Renal cortical epithelial cell (primary cell): ENCODE measurements around the gene LNX1. TPM values are rescaled to one million over a fixed set of nuclear protein-coding genes. Genes with fewer than 3 reads are reported as not detected.

Source experiments
- DNase-seq: peaks from one replicate; pipeline ENCODE4 v3.0.0-alpha.2; 2011; ENCODE audit warnings: low read depth
- total RNA-seq: library from RNA; depleted of rRNA; stranded (reverse); fragments of >200 nt; gene quantifications from 2 replicates; pipeline ENCODE4 v1.2.3, GENCODE V29; 2014

The LNX1 gene
- total RNA-seq, 1 donor from 2014 or later = 6.4 TPM

DNA sequence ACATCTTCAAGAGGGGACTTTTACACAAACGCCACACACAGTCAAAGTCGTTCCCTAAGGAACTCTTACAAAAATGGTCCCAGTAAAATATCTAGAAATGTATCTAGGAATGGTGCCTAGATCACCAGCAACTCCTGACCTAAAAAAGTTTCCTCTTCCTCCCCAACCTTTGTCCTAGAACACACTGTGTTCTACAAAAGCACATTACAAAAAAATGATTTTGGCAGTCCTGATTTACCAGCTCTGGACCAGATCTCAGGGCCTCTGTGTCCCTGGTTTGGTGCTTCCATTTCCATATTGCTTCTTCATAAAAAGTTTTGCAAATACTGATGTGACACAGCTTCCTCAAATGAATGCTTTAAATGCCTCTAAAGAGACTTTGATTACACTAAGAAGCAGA lies 55.0 kb downstream of the LNX1 start:
- no peak for DNase-seq

DNA sequence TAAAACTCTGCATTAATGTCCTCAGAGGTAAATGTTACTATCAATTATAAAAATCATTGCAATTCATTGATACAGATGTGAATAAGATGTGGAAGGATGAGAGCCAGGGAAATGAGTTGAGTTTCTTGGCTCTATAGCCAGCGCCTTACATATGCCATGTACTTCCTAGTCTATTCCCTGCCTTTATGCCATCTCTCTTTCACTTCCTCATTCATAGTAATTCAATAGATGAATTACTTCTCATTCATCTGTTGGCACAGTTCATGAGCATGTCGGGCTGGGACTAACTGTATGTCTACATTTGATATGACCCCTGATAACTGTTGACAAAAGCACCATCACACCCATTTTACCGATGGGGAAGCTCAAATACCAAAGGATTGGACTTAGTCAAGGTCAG lies 55.7 kb downstream of the LNX1 start:
- no peak for DNase-seq

DNA sequence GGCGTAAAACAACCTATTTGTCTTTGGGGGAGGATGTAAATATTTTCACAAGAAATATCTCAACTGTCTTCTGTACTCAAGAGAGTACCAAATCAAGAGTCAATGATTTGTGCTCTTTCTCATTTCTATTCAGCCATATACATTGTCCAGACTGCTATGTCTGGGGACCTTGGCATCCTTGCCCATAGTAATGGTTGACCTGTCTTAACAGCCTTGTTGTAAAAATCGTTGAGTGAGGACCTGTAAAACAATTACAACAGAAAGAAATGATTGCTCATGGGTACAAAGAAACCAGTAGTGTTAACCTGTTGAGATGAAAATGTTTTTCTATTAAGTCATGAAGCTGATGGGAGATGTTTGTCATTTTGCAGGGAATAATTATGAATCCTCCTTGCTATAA lies 56.6 kb downstream of the LNX1 start:
- DNase-seq = no peak

DNA sequence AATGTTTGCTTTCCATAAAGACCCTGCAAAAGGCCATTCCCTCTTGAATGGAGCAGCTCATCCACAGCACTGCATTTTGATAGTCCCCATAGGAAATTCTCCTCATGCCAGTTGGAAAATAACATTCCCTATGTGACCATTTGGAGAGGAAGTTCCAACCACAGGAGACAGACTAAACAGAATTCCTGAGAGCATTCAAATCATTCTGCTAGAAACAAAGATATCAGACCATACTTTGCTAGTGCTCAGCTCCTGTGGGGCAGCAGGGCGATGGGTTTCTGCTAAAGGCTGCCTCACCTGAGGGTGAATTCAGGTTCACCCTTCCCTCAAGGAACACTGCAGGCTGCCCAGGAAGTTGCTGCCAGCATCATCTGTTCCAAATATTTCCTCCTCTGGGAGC lies 58.8 kb downstream of the LNX1 start:
- DNase-seq = no peak

DNA sequence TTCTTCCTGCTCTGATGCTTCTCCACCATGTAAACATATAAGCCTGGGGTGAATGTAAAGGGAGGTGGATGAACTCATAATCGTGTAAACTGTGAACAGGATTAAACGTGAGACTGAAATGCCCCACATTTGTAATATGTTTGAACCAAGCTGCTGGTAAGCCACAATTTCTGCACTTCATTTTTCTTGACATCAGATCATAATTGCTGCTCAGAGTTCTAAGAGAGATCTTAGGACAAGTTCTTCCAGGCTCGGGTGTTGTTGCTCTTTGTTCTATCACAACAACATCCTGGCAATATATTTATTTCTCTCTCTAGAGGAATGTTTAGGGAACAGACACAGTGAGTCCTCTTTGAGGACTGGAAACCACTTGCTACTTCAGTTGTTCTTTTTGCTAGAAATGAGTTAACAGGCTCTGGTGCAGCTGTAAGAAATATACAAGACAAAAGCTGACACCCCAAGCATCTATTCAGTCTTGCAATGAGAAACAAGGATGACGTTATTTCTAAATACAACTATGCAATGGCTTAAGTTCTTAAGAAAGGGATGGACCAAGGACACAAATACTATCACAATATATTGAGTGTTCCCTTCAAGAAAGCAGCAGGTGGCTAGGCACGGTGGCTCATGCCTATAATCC lies 59.6 kb downstream of the LNX1 start:
- no peak for DNase-seq

DNA sequence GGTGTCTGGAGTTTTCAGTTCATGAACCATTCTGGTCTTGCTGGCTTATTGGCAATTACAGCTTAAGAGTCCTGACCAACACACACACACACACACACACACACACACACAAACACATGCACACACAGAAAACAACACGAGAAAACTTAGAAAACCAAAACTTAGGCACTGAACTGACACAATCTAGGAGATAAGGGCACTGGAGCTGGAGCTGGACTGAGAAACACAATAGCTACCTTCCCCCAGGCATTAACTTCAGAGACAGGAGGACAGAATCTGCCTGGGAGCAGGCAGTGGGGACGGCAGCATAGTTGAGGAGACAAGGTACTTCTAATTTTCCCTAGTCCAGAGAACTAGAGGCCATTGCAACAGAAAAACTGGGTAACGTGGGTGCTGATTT lies 62.3 kb downstream of the LNX1 start:
- DNase-seq = no peak

DNA sequence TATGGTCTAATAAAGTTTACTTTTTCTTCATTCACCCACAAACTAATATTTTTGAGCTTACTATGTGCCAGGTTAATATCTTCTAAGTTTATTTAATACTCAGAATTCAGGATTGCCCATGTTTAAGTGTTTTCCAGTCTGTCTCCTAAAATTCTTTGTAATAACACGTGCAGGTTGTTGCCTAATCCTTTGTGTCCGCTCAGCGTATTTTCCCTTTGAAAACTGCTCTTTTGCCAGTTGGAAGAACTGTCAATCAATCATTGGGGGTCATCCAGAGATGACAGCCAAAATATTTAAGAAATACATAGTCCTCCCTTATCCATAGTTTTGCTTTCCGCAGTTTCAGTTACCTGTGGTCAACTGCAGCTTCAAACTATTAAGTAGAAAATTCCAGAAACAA lies 63.4 kb downstream of the LNX1 start:
- no peak for DNase-seq

DNA sequence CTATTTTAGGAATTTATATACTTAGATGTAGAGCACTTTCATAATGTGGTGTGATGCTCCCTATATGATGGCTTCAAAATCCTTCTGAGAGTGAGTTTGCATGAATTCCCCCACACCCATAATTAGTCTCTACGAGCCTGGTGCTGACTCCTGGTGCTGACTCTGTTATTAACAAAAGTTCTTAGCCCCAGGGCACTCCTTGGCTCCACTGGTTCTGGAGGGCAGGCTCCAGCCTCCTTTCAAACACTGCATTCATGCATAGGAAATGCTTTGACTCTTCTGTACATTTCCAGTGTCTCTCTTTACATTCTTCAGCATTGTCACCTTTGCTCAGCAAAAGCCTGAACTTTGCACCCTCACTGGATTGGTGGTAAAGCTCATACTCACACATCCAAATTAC lies 64.0 kb downstream of the LNX1 start:
- no peak for DNase-seq

DNA sequence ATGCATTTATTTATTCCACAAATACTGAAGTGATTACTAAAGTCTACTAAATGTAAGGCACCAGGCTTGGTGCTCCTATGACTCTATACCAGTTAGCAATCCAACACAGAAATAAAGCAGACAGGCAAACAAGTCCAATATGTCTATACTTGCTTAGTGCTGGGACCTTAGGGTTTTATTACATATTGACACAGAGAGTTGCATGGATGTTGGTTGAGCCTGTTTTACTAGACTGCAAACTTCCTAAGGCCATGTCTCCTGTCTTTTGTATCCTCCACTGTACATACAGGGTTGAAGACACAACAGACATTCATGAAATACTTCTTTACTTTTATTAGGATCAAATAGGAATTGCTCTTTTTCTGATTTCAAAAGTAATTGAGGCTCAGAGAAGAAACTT lies 69.0 kb downstream of the LNX1 start:
- DNase-seq = no peak

DNA sequence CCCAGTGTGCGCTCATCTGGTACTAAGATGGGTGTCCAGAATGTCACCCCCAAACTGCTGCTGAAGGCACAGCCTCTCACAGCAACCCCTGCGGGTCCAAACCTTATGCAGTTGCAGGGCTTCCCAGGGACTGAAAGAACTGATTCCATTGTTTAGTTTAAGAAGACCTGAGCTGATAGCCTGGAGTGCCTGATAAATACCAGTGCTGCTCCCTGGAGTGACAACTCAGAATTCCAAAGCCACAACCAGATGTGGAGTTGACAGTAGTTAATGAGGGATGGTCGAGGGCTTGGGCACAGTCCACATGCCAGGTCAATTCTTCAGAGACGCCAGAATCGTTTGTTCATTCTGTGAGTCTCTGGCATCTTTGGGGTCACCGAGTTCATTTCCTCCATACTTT lies 71.2 kb downstream of the LNX1 start:
- no peak for DNase-seq

DNA sequence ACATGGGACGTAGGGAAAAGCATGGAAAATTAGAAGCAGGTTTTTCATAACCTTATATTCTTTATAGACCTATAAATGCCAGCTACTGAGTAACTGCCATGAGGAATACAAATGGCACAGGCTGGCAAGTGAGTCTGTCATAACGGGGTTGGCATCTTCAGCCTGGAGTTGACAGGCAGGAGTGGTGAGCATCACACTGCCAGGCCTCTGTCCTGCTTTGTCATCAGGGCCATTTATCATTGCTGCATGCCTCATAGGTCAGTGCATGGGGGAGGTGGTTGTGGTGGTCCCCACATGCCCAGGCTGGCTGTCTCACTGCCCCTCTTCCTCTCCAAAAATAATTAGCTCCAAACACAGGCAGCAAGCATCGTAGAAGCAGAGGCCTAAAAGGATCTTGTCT lies 72.5 kb downstream of the LNX1 start:
- no peak for DNase-seq

DNA sequence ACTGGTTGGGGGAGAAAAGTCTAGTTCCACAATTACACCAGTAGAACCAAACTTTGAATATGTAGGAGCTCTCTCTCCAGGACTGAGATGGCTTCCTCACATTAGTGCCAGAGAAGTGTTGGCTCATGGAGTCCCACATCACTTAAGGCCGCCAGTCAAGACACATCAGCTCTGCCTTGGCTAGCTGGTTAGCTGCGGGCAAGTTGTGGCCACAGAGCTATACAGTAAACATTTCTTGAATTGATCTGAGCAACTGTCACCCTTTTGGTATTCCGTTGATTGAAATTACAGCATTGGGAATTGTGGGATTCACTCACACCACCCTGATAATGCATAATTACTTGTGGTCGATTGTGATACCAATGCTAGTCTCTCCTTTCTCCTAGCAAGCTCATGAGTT lies 76.2 kb downstream of the LNX1 start:
- DNase-seq = no peak

DNA sequence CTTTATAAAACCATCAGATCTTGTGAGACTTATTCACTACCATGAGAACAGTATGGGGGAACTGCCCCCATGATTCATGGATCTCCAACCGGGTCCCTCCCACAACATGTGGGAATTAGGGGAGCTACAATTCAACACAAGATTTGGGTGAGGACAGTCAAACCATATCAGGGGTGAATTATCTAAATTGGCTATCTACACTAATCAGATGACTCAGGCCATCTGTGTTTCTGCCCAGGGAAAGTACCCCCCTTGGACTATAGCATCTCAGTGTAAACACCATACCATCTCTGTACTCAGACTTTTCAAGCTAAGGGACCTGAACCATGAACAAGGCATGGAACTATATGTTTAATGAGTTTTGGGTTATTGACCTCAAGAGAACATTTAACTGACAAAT lies 76.8 kb downstream of the LNX1 start:
- DNase-seq = no peak

DNA sequence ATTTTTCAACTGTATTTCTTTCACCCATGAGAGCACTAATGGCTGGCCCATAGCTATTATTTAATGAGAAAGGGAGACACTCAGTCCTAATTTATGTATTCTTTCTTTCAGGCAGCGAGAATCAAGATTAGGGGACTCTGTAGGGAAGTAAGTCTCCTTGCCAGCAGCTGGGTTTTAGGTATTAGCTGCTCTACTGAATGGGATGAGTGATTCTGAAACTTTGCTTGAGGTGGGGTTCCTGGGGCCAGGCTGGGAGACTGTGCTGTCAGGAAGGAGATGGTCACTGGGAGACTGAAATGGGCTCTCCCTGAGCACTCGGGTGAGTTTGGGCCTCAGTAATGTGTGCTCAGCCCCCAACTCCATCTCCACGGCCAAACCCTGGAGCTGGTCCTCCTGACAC lies 78.7 kb downstream of the LNX1 start:
- no peak for DNase-seq

DNA sequence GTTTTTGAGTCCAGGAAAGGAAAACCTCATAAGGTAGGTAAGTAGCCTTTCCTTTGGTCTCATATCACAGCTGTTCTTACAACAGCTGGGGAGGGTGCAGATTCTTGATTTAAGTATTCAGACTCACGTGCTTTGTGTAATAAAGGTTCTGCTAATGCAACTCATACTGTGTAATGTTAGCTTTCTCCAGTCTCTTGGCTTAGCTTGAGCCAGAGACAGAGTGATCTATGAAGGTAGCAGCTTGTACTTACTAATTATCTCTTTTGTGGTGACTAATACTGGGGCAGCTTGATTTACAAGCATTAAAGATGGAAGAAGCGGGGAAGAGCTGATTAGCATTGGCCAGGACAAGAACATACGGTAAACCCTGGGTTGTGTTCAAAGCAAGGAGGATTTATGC lies 80.3 kb downstream of the LNX1 start:
- DNase-seq = no peak

DNA sequence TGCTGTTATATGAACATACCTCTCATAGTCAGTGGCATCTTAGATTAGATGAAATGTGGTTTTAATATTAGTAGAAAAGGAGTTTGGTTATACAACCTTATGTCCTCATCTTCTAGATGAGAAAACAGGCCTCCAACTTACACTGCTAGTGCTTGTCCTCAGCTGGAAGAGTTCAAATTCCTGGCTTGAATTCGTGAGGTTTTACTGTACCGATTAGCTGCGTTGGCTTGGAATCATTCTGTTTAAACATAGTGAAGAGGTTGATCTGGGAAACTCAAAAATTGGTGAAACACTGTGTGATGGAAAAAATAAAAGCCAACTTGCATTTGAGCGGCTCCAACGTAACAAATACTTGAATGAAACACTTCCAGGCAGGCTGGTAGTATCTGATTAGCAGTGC lies 81.0 kb downstream of the LNX1 start:
- DNase-seq = no peak

DNA sequence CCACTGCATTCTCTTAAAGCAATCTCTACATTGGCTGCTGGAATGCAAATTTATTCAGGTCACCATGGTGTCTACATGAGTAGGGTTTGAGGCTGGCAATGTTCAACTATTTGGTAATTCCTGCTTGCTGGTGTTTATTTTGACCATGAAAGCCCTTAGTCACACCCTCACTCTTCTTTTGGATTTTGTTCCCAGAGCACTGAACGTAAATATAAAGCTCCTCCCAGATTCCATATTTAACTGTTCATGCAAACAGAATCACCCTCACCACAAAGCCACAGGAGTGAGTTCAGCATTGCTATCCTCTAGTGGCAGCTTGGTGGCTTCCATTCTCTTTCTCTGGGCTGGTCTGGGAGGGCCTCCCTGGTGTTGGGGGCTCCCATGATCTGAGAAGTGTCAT lies 82.8 kb downstream of the LNX1 start:
- peak; percentile 91 for DNase-seq

DNA sequence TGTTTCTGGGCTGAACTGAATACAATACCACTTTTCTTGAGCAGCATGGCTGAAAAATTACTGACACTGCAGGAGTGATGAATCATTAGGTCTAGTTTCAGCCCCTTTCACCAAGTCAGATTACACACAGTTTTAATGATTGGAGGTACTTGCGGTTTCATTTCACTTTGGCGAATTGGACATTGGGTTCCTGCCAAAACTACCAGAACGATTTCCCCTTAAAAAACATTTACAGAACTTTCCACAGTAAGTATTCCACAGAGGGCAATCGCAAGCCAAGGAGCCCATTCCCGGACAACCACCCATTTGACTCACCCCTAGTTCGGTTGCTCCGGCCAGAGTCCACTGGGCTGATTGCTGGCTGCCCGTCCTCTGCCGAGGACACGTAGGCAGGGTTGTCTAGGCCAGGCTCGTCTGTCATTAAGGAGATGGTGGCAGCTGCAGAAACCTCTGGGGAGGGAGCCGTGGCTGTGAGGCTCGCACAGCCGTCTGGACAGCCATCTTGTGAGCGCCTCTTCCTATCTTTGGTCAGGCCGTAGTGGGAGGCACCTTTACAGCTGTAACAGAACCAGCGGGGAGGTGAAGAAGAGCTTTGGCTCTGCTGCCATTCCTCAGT lies 83.5 kb downstream of the LNX1 start:
- peak; percentile 96 for DNase-seq

DNA sequence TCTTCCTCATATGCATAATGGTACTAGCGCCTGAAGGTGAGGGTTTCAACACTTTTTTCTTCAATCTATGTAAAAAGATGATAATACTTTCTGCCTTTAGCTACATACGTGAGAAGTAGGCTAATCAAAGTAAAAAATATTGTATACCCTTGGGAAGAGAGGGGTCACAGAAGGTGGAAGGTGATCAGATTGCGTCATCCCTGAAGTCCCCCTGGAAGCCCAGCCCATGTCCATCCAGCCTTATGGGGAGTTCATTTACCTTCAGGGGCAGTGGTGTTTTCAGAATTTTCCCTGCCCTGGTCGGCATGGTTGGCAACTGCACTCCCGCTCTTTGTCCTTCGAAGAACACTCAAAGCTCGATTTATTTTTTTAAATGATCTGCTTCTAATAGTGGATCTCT lies 84.2 kb downstream of the LNX1 start:
- no peak for DNase-seq

DNA sequence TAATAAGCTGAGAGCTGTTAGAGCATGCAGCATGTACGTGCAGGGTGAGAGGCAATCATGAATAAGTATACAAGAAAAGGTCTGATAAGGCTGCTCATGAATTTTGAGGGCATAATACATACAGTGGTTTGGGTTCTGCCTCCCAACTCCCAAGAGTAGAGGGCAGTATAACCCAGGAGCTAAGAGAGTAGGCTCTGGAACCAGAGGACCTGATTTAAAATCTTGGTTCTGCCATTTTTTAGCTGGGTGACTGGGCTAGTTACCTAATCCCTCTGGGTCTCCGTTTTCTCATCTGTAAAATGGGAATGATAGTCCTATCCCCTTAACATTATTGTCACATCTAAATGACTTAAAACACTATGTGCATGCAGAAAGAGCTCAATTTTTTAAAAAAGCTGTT lies 85.3 kb downstream of the LNX1 start:
- DNase-seq = no peak

DNA sequence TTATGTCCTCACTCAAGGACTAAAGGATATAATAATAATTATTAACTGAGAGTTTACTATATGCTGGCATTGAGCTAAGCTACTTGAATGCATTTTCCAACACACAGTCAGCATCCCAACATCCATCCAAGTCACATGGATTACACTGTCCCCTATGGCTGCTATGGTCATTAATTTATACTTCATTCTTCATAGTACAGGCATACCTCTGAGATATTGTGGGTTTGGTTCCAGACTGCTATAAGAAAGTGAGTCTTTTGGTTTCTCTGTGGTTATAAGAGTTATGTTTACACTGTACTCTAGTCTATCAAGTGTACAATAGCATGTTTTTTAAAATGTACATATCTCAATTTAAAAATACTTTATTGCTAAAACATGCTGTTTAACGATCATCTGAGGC lies 89.2 kb downstream of the LNX1 start:
- DNase-seq = no peak

DNA sequence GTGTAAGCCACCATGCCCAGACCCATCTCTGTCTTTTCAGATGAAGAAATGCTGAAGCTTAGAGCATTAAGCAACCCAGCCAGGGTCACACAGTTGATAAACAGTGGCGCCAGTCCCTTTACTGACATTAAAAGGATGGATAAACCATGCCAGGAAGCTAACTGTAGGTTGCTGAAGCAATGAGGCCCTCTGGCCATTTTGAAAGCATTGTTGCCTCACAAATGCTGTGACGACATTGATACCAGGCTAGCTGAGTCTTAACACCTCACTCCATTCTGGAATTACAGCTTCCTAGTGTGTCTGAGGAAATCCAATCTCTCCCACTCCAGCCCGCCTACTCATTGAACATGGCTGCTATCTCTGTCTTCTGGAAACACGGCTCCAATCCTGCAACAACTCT lies 89.7 kb downstream of the LNX1 start:
- no peak for DNase-seq

DNA sequence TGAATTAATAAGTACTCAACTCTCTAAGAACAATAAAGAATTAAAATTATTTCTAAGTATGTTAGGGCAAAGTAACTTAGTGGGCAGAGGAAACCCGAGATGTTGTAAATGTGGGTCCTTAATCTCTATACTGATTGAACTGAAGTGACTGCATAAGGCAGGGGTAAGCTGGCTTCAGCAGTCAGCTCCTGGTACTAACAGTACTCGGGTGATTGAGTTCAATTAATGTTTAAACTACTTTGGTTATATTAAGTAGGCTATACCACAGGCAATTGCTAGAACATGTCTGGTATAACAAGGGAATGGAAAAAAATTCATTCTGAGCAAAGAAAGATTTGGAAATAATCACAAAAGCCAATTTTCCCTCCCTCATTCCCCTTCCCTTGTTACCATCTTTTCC lies 90.7 kb downstream of the LNX1 start:
- DNase-seq = peak; percentile 82

DNA sequence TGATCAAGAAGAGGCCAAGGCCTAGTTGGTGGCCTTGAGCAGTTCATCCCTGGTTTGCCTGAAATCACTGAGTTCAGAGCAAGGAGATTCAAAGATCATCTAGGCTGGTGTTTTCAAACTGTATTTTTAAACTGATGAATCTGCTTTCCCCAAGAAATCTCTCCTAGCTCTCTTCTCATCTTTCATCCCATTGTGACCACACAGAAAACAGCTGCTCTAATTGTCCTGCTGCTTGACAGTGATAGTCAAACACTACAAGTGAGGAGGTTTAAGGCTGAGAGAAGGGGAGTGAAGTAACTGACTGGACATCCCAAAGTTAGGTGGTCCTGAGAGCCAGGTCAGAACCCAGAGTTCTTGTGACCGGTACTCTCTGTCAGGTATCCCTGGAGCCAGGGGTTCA lies 91.5 kb downstream of the LNX1 start:
- no peak for DNase-seq
